ENCODE data around the gene PXN.

The PXN gene

GRCh38 chr12:120172053-120172452 is 93.5 kb downstream of the PXN start:
- DNase-seq (ENCODE audit: low spot score), result no peak

GRCh38 chr12:120170631-120171030 is 94.9 kb downstream of the PXN start:
- no peak for DNase-seq (ENCODE audit: low spot score)

GRCh38 chr12:120169946-120170345 is 95.6 kb downstream of the PXN start:
- DNase-seq (ENCODE audit: low spot score), result no peak

- DNase-seq (ENCODE audit: low spot score), result no peak
These were observed 97.2 kb downstream of the PXN start for GRCh38 chr12:120168337-120168736.

- no peak for DNase-seq (ENCODE audit: low spot score)
These were observed 97.9 kb downstream of the PXN start for GRCh38 chr12:120167529-120168095.

- no peak for DNase-seq (ENCODE audit: low spot score)
These were observed 101.2 kb downstream of the PXN start for GRCh38 chr12:120164293-120164692.

- no peak for DNase-seq (ENCODE audit: low spot score)
These were observed 102.8 kb downstream of the PXN start for GRCh38 chr12:120162763-120163162.

- DNase-seq (ENCODE audit: low spot score), result no peak
These were observed 103.7 kb downstream of the PXN start for GRCh38 chr12:120161852-120162251.
